HCEC 1CT (cell line): ENCODE results near the gene KIF1A.

ENCODE experiments used
- DNase-seq: peaks from one replicate; pipeline ENCODE4 v3.0.0-alpha.2; 2017

Gene KIF1A

DNA sequence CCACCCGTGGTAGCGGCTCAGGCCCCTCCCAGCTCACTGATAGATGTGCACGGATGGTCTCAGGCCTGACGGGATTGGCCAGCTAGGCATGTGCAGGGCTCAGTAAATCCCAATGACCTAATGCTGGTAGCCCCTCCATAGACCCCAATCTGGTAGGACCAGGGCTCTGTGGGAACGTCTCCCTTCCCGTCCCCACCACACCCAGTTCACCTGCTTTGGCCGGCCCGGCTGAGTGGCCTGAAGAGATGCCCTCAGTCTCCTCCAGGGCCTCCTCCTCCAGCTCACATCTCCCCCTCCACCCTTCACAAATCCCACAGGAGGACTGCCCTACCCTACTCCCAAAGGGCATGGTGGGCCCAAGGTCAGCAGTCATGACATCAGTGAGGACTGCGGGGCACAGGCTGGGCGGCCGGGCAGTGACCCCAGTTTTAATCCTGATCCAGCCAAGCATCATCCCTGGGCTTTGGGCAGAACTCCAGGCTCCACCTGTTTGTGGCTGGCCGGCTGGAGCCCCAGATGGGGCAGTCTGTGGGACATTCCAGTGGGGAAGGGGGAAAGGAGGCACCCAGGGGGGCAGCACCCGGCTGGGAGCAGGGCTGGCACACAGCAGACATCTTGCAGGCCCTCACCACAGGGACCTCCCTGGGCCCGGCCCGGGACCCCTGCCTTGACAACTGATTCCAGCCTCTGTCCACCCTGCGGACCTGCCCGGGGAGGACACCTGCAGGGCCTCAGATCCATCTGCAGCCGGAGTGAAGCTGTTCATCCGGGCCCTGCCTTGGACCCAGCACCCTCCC, 2.3 kb downstream of the KIF1A start:
- DNase-seq = no peak

DNA sequence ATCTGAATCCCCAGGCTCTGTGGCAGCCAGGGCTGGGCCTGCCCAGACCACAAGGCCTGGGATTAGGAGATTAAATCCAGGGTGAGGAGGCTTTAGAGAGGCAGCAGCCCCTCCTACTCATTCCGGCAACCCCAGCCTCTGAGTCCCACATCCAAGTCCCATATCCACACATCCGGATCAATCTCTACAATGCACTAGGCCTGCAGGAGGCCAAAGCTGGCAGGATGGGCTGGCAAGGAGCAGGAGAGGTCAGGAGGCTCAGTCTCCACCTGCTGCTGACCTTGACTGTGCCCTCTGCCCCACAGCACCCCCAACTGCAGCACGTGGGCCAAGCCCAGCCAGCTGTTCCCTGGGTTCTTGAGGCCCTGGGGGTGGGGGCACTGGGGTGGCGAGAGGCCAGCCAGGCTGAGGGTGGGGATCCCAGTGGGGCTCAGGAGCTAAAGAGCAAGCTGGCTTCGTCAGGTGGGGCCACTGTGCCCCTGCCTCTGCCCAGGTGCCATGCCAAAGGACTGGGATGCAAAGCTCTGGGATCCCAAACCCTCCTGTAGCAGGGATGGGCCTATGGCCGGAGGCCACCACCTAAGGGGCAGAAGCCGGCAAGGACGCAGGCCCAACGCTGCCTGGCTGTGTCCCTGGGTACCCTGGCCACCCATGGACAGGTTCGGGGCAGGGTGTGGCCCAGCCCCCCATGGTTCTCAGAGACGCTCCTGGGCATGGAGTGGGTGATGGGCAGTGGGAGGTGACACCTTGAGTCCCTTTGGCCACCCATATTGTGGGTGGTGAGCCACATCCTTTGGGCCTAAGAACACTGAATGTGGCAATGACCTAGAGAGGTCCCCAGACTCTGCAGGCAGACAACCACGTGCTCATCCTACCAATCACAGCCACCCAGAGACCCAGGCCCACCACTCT, 3.2 kb downstream of the KIF1A start:
- DNase-seq = no peak

DNA sequence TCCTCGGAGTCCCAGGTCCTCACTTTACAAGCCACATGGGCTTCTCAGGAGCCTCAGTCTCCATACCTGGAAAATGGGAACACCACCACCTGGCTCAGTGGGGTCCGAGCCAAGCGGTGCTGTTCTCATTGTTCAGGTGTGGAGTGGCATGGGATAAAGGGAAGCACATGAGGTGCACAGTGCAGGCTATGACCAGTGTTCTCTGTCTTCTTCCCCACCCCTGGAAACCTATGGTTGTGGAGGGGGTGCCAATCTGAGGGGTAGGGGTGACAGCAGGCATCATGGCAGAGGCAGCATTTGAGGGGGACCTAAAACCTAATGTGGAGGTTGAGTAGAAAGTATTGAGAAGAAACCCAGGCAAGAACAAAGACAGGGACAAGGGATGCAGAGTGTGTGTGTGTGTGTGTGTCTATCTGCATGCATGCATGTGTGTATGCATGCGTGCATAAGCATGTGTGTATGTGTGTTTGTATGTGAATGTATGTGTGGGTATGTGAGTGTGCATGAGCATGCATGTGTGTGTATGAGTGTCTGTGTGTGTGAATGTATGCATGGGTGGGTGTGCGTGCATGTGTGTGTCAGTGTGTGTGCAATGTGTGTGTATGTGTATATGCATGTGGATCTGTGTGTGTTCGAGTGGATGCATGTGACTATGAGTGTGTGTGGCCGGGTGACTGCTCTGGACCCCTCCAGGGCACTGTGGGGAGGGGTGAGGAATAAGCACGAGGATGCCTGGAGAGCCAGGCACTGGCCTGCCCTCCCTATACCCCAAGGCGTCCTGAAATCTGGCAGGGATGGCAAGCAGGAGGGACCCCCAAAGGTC, 4.0 kb downstream of the KIF1A start:
- DNase-seq = no peak

DNA sequence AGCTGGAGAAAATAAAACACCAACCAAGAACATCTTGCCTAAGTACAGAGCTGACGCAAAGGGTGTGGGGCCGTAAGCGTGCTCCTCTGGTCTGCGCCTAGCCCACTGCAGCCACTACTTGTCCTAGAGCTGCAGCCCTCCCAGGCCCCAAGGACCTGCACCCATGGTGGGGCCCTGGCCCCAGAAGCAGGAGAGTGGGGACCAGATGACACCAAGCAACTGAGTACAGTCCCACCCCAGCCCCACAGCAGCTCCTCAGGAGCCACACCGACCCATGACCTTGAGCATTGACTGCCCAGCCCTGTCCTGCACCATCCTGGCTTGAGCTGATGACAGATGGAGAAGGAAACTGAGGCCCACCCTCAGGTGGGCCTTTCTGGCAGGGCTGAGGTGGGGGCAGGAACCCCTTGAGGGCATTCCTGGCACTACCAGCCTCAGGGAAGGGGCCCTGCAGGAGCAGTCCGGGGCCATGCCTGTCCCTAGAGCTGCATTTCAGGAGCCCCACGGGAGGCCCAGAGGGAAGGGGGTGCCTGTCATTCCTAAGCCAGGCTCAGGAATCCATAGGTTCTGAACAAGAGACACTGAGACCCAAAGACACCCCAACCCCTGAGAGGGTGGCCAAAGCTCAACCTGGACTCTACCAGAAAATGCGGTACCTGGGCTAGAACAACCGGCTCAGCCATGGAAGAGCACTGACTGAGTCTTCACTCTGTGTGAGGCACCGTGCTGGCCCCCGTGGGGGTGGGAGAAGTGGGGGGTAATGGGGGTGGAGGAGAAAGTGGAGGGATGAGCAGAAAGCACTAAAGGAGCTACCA, 4.9 kb downstream of the KIF1A start:
- no peak for DNase-seq

DNA sequence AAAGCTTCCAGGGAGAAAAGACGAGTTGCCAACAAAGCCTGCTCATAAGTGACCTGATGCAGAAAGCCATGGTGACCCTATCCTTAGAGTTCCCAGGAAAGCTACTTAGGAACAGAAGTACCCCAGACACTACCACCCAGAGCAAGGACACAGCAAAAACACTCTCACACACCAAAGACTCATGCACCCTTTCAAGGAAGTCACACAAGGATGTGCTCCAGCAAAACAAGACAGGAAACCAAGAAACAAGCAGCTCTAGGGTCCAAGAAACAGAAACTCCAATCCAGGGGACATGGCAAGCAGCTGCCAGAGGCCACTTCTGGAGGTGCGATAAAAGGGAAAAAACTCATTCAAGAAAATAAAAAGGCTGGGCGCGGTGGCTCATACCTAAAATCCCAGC, 5.7 kb downstream of the KIF1A start:
- no peak for DNase-seq

DNA sequence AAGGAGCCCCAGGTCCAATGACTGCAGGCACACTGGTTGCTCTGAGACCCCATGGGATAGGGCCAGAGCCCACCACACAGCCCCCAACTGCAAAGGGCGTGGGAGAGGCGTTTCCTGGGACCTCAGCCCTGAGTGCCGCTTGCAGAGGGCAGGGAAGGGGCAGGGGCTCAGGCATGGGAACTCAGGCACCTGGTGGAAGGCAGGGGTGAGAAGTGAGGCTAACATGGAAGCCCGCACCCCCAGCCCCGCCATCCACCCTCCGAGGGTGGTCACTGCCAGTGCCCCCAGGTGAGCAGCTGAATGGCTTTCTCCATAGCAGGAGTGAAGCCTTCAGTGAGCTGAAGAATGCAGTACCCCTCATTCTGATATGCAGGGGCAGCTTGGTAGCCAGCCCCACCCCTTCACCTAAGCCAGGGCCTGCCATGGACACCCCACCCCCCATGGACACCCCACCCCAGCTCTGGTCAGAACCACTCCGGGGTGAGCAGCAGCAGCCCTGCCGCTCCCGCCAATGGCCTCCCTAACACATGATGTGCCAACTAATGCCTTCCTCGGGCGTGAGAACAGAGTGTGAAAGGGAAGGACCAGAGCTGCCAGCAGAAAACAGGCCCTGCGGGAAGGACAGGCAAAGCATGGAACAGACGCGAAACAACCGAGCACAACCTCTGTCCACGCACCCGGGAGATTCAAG, 6.6 kb downstream of the KIF1A start:
- DNase-seq = no peak

DNA sequence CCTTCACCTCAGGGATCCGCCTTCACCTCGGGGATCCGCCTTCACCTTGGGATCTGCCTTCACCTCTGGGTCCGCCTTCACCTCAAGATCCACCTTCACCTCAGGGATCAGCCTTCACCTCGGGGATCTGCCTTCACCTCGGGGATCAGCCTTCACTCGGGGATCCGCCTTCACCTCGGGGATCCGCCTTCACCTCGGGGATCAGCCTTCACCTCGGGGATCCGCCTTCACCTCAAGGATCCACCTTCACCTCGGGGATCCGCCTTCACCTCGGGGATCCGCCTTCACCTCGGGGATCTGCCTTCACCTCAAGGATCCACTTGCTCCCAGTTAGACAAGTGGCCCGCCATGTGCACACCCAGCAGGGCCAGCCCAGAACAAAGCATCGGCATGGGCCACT, 7.3 kb downstream of the KIF1A start:
- no peak for DNase-seq

DNA sequence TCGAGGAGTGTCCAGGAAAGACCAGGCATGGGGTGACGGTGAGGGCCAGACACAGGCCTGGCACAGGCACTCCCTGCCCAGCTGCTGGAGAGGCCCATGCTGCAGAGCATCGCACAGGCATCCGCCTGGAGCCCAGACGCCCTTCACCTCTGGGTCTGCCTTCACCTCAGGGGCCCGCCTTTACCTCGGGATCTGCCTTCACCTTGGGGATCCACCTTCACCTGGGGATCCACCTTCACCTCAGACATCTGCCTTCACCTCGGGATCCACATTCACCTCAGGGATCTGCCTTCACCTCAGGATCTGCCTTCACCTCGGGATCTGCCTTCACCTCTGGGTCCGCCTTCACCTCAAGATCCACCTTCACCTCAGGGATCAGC, 7.7 kb downstream of the KIF1A start:
- DNase-seq = no peak

DNA sequence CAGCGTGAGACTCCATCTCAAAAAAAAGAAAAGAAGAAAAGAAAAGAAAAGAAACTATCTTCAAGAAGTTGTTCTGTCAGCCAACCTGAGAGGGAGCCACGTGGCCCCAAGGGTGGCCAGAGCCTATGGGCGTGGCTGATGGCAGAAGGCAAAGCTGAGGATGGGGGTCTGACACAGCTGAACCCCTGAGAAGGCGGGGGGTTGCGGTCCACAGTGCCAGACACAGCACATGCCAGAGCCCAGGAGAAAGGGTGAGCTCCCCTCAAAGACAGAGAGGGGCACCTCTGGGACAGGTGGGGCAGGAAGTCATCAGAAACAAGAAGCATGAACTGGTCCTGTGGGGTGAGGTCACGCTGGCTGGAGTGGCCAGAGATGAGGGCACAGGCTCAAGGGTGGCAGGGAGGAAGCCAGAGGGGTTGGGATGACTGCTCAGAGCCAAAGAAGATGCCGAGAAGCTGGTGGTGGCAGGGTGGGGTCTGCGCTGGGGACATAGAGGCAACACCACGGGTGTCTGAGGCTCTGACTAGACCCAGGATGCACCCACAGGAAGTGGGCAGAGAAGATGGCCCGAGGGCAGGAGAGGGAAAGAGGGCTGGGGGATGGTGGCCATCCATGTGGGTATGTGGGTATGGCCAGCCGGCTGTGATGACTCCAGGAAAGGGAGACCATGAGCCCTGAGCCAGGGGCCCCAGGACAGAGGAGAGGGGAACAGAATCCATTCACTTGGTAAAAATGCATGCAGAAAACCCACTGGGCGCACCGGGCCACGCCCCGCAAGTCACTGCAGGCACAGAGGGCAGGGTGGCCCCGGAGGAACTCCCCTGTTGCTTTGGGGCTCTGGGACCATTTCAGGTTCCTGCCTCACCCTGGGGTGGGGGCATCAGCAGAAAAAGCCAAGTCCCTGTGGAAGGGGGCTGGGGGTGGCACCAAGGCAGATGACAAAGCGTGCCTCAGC, 8.4 kb downstream of the KIF1A start:
- no peak for DNase-seq

DNA sequence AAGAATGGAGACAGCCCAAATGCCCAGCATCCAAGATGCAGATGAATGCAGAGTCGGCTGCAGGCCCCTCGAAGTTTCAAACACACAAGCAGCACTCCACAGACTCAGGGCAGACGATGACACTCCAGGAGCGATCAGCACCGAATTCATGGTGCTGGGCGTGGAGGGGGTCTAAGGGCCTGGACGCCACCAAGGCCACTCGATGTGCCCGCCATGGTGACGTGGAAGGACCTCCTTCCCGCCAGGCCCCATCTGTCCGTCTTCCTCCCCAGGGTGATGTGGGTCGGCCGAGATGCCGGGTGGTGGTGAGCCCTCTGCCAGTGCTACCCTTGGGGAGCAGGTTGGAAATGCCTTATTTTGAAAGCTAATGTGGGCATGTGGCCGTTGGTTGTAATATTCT, 9.4 kb downstream of the KIF1A start:
- DNase-seq = no peak

DNA sequence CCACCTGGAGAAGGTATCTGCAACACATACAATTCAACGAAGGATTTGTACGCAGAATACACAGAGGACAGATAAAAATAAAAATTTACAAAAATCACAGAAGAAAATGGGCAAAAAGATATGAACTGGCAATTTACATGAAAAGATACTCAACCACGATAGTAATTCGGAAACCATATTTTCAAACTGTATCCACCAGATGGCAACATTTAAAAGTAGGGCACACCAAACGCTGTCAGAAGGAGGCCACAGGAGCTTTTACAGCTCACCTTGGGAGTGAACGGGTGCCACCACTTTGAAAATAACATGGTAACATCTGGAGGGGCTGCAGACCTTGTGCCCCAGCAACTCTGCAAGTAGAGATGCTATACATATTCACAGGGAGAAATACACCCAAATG, 9.8 kb downstream of the KIF1A start:
- no peak for DNase-seq

DNA sequence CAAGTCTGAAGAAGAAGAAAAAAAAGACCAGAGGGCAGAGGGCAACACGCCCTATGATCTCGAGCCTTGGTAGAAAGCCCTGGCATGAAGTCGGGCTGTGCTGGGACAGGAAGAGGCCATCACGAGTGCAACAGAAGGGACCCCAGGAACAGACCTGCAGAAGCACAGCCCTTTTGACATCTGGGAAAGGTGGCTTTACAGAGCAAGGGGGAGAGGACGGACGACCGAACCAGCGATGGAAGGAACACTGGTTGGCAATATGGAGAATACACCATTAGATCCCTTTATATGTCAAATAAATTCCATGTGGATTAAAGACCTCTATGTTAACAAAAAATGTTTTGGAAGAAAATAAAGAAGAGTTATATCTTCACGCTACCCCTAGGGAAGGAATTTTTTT, 10.7 kb downstream of the KIF1A start:
- no peak for DNase-seq

DNA sequence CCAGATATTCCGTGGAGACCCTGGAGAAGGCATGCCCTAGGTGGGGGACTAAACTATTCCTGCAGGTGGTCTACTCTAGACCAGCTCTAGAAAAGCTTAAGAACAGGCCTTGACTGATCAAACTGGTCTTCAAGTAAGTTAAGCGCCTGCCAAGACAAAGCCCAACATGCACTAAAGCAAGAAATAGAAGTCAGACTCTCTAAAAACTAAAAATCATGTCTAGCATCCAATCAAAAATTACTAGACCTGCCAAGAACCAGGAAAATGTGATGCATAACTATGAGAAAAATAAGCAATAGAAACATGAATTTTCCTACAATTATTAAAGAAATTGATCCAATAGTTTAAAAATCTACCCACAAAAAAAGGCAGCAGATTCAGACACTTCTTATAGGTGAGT, 13.6 kb downstream of the KIF1A start:
- DNase-seq = no peak

DNA sequence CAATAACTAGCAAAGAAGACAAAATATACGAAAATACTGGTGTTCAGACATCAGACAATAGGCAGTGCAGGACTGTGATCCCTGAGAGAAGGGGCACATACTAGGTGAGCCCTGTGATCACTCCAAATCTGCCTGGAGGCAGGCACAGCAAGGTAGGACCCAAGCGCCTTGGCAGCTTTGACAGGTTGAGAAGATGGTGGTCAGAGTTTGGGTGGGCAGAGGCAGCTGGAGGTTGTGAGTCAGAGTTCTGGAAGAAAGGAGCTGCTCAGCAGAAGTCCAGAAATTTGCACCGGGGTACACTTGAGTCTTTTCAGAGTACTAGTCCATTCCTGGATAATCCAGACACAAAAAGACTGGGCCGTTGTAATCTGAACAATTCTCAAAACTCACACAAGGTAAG, 14.0 kb downstream of the KIF1A start:
- DNase-seq = no peak

DNA sequence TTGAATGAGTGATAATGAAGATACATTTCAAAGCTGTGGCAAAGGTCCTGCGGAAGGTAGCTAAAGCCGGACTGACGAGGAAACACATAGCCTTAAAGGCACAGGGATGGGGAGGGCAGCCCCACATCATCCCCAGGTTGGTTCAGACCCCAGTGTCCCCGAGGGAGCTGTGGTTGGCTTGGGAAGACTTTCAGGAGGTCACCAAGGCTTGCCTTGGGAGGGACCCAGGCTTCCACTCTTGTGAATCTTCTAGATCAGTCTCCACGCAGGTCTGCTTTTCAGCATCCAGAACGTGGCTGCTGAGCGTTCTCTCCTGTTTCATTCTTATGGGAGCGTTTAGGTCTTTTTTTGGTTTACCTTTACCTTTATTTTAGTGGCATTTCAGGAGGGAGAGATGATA, 16.8 kb downstream of the KIF1A start:
- DNase-seq = no peak

DNA sequence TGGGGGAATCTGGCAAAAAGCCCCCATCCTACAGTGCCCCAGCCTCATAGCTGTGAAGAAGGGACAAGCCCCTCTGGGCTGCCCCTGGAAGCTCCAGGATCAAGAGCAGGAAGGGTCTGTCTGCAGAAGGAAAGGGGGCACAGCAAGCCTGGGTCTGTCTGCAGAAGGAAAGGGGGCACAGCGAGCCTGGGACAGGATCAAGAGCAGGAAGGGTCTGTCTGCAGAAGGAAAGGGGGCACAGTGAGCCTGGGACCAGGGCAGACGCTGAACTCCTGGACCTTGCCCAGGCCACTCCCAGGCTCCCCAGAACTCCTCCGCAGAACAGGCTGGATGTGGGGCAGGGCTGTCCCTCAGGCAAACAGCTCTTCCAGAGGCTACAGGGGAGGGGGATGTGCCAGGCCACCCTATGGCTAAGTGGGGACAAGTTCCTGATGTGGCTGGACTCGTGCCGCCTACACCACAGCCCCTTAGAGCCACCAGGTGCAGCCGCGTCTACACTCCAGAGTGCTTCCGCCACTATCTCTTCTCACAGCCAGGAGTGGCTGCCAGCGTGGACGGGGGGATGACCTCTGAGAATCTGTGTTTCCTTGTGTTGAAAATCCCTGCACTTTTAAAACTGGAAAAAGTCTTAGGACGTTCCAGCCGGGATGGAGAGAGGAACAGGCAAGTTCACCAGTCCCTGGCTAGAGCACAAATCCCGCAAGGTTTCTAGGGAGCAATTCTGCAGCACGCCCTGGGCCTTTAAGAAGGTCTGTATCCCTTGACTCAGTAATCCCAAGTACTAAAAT, 20.8 kb downstream of the KIF1A start:
- no peak for DNase-seq

DNA sequence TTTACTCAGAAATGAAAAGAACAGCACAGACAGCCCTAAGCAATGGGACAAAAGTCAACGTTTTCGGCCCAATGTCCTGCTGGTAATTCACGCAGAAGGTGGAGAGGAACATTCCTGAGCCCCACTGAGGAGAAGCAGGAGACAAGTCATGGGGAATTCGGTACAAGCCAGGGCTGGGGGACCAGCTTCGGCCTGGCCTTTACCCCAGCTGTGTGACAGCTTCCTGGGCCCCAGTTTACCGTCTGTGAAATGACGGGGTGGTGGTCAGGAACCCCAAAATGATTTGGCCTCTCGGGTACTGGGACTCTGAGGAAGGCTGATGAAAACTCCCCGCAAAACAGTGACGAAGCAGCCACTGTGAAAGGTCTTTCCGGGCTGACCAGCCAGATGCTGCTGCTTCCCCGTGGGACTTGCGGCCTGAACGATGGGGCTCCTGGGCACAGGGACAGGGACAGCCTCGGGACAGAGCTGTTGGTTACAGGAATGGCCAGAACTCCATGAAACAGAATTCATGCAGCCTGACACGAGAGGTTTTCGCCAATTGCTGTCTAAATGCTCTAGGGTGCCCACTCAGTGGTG, 21.6 kb downstream of the KIF1A start:
- no peak for DNase-seq

DNA sequence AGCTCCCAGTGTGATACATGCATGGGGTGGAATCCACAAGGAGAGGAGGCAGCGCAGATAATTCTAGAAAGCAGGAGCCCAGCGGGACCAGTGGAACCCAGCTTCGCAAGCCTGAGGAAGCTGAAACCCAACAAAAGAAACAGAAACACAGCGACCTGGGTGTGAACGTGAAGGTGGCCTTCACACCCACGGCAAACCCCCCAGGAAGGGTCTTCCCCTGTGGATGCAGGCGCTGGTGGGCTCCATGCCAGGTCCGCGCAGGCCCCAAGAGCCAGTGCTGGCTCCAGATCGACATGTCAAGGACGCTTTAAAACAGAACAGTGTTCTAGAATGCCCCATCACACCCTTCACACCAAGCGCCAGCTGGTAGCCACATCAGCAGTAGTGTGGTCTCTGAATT, 22.1 kb downstream of the KIF1A start:
- no peak for DNase-seq

DNA sequence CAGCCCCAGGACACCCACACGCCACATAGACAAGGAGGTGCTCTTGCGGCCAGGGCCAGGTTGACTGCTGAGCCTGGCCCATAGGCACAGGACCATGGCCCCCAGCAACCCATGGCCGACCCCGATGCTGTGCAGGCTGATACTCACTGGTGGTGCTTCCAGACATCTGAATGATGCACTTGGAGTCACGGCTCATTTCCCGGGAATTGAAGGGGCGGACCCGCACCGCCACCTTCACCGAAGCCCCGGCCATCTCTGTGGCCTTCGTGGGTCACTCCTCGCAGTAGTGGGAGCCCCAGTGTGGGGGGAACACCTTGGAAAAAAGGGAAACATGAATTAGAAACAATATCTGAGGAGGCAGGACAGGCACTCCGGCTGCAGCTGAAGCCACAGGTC, 22.5 kb downstream of the KIF1A start:
- no peak for DNase-seq
